HEK293 (cell line): ENCODE measurements around the gene ZNF576.

Experiments
- HOXC10 ChIP-seq: sonication (generic); formaldehyde crosslinking; IDR thresholded peaks from 2 replicates; pipeline ENCODE4 v1.8.1; 2023; ENCODE audit warnings: mild to moderate bottlenecking, missing genetic modification reagents
- IKZF3 ChIP-seq: fragments of 450-650 bp; IDR thresholded peaks from 2 replicates; pipeline ENCODE4 v1.5.0; 2018; ENCODE audit warnings: missing biosample characterization, mild to moderate bottlenecking, missing genetic modification characterization, moderate library complexity
- KLF10 ChIP-seq: fragments of 450-650 bp; IDR thresholded peaks from 2 replicates; pipeline ENCODE4 v1.5.1; 2018; ENCODE audit warnings: missing biosample characterization, mild to moderate bottlenecking, missing genetic modification characterization
- KLF7 ChIP-seq: fragments of 450-650 bp; formaldehyde crosslinking; IDR thresholded peaks from 2 replicates; pipeline ENCODE4 v1.5.1; 2016; ENCODE audit warnings: missing biosample characterization, missing genetic modification characterization, borderline replicate concordance
- PATZ1 ChIP-seq: fragments of 450-650 bp; formaldehyde crosslinking; IDR thresholded peaks from 2 replicates; pipeline ENCODE4 v1.5.1; 2016; ENCODE audit warnings: missing biosample characterization, missing genetic modification characterization
- ZBTB10 ChIP-seq: fragments of 450-650 bp; formaldehyde crosslinking; IDR thresholded peaks from 2 replicates; pipeline ENCODE4 v1.5.1; 2016; ENCODE audit warnings: missing biosample characterization, missing genetic modification characterization
- ZBTB17 ChIP-seq: fragments of 450-650 bp; formaldehyde crosslinking; IDR thresholded peaks from 2 replicates; pipeline ENCODE4 v1.5.1; 2016; ENCODE audit warnings: missing biosample characterization, missing genetic modification characterization
- ZBTB7A ChIP-seq: fragments of 450-650 bp; formaldehyde crosslinking; IDR thresholded peaks from 2 replicates; pipeline ENCODE4 v1.5.1; 2016; ENCODE audit warnings: low read depth, missing biosample characterization, missing genetic modification characterization
- ZEB2 ChIP-seq: fragments of 450-650 bp; formaldehyde crosslinking; IDR thresholded peaks from 2 replicates; pipeline ENCODE4 v1.5.1; 2016; ENCODE audit warnings: missing biosample characterization, missing genetic modification characterization
- ZNF138 ChIP-seq: fragments of 450-650 bp; formaldehyde crosslinking; IDR thresholded peaks from 2 replicates; pipeline ENCODE4 v1.5.1; 2016; ENCODE audit warnings: missing biosample characterization, missing genetic modification characterization, borderline replicate concordance
- ZNF335 ChIP-seq: fragments of 450-650 bp; formaldehyde crosslinking; conservative IDR thresholded peaks from 2 replicates; pipeline ENCODE4 v1.5.1; 2016; ENCODE audit warnings: missing biosample characterization, missing genetic modification characterization
- ZNF366 ChIP-seq: fragments of 450-650 bp; formaldehyde crosslinking; conservative IDR thresholded peaks from 2 replicates; pipeline ENCODE4 v1.5.1; 2016; ENCODE audit warnings: missing biosample characterization, missing genetic modification characterization
- ZNF426 ChIP-seq: fragments of 450-650 bp; formaldehyde crosslinking; IDR thresholded peaks from 2 replicates; pipeline ENCODE4 v1.5.1; 2017; ENCODE audit warnings: missing biosample characterization, missing genetic modification characterization, mild to moderate bottlenecking, inconsistent platforms, moderate library complexity
- ZNF501 ChIP-seq: fragments of 450-650 bp; formaldehyde crosslinking; IDR thresholded peaks from 2 replicates; pipeline ENCODE4 v1.5.1; 2016; ENCODE audit warnings: missing biosample characterization, missing genetic modification characterization
- ZNF513 ChIP-seq: fragments of 450-650 bp; IDR thresholded peaks from 2 replicates; pipeline ENCODE4 v1.5.1; 2018; ENCODE audit warnings: missing biosample characterization, missing genetic modification characterization
- ZNF518A ChIP-seq: fragments of 450-650 bp; formaldehyde crosslinking; conservative IDR thresholded peaks from 2 replicates; pipeline ENCODE4 v1.5.1; 2016; ENCODE audit warnings: low read depth, missing biosample characterization, missing genetic modification characterization
- ZNF544 ChIP-seq: fragments of 450-650 bp; formaldehyde crosslinking; IDR thresholded peaks from 2 replicates; pipeline ENCODE4 v1.5.0; 2017; ENCODE audit warnings: missing biosample characterization, missing genetic modification characterization
- ZNF558 ChIP-seq: fragments of 450-650 bp; formaldehyde crosslinking; IDR thresholded peaks from 2 replicates; pipeline ENCODE4 v1.5.1; 2016; ENCODE audit warnings: missing biosample characterization, missing genetic modification characterization
- ZNF623 ChIP-seq: fragments of 450-650 bp; formaldehyde crosslinking; IDR thresholded peaks from 2 replicates; pipeline ENCODE4 v1.5.1; 2016; ENCODE audit warnings: missing biosample characterization, missing genetic modification characterization
- ZNF660 ChIP-seq: fragments of 450-650 bp; IDR thresholded peaks from 2 replicates; pipeline ENCODE4 v1.5.1; 2018; ENCODE audit warnings: missing biosample characterization, mild to moderate bottlenecking, missing genetic modification characterization
- ZNF707 ChIP-seq: fragments of 450-650 bp; formaldehyde crosslinking; IDR thresholded peaks from 2 replicates; pipeline ENCODE4 v1.5.1; 2016; ENCODE audit warnings: missing biosample characterization, missing genetic modification characterization
- ZNF777 ChIP-seq: fragments of 450-650 bp; formaldehyde crosslinking; IDR thresholded peaks from 2 replicates; pipeline ENCODE4 v1.5.1; 2017; ENCODE audit warnings: missing biosample characterization, missing genetic modification characterization, borderline replicate concordance
- ZNF843 ChIP-seq: fragments of 450-650 bp; formaldehyde crosslinking; IDR thresholded peaks from 2 replicates; pipeline ENCODE4 v1.5.1; 2016; ENCODE audit warnings: missing biosample characterization, missing genetic modification characterization
- ZXDB ChIP-seq: fragments of 450-650 bp; formaldehyde crosslinking; IDR thresholded peaks from 2 replicates; pipeline ENCODE4 v1.5.1; 2016; ENCODE audit warnings: missing biosample characterization, missing genetic modification characterization

ZNF576 gene

GRCh38 chr19:43575156-43575950, 21.0 kb upstream of the ZNF576 start, which contains the start of the genes PINLYP and XRCC1 (continued):
- TF ChIP-seq ZNF660 (tag by site-specific recombination) (peak; percentile 78), KLF7 (tag by site-specific recombination) (0 out of 2 replicates have a peak, but pooled peaks have one; percentile 59), ZNF777 (tag by site-specific recombination) (0 out of 2 replicates have a peak, but pooled peaks have one; percentile 69), ZBTB10 (tag by site-specific recombination) (peak; percentile 94), ZEB2 (peak; percentile 37; the same call in 1 of the 2 replicates), ZNF544 (tag by site-specific recombination) (no peak), ZNF558 (tag by site-specific recombination) (peak; percentile 33; the same call in 1 of the 2 replicates), ZNF707 (tag by site-specific recombination) (no peak), IKZF3 (tag by site-specific recombination) (peak; percentile 62), ZBTB17 (tag by site-specific recombination) (0 out of 2 replicates have a peak, but pooled peaks have one; percentile 2), ZNF501 (tag by site-specific recombination) (peak; percentile 55; the same call in 1 of the 2 replicates), ZNF843 (peak; percentile 57; the same call in 1 of the 2 replicates), ZNF623 (tag by site-specific recombination) (peak; percentile 39), ZNF335 (peak; percentile 95), ZNF513 (tag by site-specific recombination) (peak; percentile 87), ZBTB7A (tag by site-specific recombination) (peak; percentile 62; the same call in 1 of the 2 replicates), ZNF138 (tag by site-specific recombination) (no peak), ZNF426 (tag by site-specific recombination) (no peak), ZNF518A (tag by site-specific recombination) (peak; percentile 41; the same call in 1 of the 2 replicates), ZNF366 (peak; percentile 75), ZXDB (tag by site-specific recombination) (peak; percentile 71), HOXC10 (no peak), PATZ1 (tag by site-specific recombination) (peak; percentile 82), KLF10 (tag by site-specific recombination) (peak; percentile 98)
- TF ChIP-seq, all 188 proteins: peak for 54
